Calu3 (cell line): ENCODE data around the gene KLHL20. TPM values are rescaled to one million over a fixed set of nuclear protein-coding genes. Genes with fewer than 3 reads are reported as not detected.
"Not testable (repeated sequence)": the region's sequence is repeated elsewhere in the genome, so short reads cannot be mapped to it uniquely, and the experiment has no call there.

ENCODE experiments used
- BruUV-seq: library from RNA; stranded (reverse); fragments of 400-500 nt; replicated peaks from 2 replicates; lab custom pipeline; 2021; lab: Mats Ljungman, UMichigan
- CTCF ChIA-PET: fragments of 300-600 bp; sonication (Branson Sonifier 250); formaldehyde crosslinking; loops from one replicate; lab custom pipeline; 2022; ENCODE audit warnings: antibody characterized with exemption; lab: Charles Lee
- DNase-seq: peaks from one replicate; pipeline ENCODE4 v3.0.0; 2022
- H3K27ac Mint-ChIP-seq: one replicate; pipeline ENCODE4 v1.8.0; 2022; ENCODE audit warnings: mixed read lengths; ENCODE audit not compliant: unreplicated experiment
- H3K27me3 Mint-ChIP-seq: one replicate; pipeline ENCODE4 v1.8.0; 2022; ENCODE audit warnings: mixed read lengths; ENCODE audit not compliant: unreplicated experiment
- H3K36me3 Mint-ChIP-seq: one replicate; pipeline ENCODE4 v1.8.0; 2022; ENCODE audit warnings: mild to moderate bottlenecking, moderate library complexity, mixed read lengths; ENCODE audit not compliant: insufficient read depth, unreplicated experiment
- H3K4me1 Mint-ChIP-seq: one replicate; pipeline ENCODE4 v1.8.0; 2022; ENCODE audit warnings: mild to moderate bottlenecking, low read depth, mixed read lengths; ENCODE audit not compliant: unreplicated experiment
- H3K4me3 Mint-ChIP-seq: one replicate; pipeline ENCODE4 v1.8.0; 2022; ENCODE audit warnings: mild to moderate bottlenecking, low read depth, moderate library complexity, mixed read lengths; ENCODE audit not compliant: unreplicated experiment
- H3K9me3 Mint-ChIP-seq: one replicate; pipeline ENCODE4 v1.8.0; 2022; ENCODE audit warnings: low read depth, mixed read lengths; ENCODE audit not compliant: unreplicated experiment
- intact Hi-C: fragments of 100-400 bp; cut with micrococcal nuclease; formaldehyde crosslinking; loops from one replicate; pipeline ENCODE4 v1.10.0; 2022; ENCODE audit not compliant: unreplicated experiment
- total RNA-seq: library from RNA; stranded (reverse); gene quantifications from 2 replicates; pipeline ENCODE4 v1.2.3, GENCODE V29; 2022
- TF ChIP-seq, protein P1 (sequence below): fragments of 200-600 bp; IDR thresholded peaks from one replicate; pipeline ENCODE4 v1.8.0; 2022; ENCODE audit warnings: antibody characterized with exemption; ENCODE audit not compliant: unreplicated experiment

KLHL20 gene
- total RNA-seq, 1 experiment from 2014 or later, result 22.2 TPM

DNA sequence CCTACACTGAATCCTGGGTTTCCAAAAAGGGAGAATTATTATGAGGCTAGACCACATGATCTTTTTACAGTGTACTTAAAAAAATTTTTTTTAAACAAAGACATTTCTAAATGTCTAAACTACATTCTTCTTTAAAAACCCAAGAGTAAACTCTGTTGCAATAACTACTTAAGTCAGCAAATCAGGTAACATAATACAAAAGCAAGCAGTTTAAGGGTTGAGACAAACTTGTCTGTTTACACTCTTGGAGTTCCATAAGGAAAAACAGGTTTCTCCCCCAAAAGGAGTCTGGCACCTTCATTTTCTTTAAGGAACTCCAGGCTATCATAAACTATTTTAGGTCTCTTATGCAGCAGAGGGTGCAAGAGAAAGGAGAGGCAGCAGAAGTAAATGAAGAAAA lies 32.6 kb upstream of the KLHL20 start:
- CTCF ChIA-PET, result interaction anchor here (0.6 to 1.0 kb wide), 3 partner anchors 17 to 33 kb away, joined by 3 read pairs; partner anchors contain the start of gene KLHL20
- no peak overlapping the region for H3K27ac Mint-ChIP-seq
- intact Hi-C loops, result no loop called here

DNA sequence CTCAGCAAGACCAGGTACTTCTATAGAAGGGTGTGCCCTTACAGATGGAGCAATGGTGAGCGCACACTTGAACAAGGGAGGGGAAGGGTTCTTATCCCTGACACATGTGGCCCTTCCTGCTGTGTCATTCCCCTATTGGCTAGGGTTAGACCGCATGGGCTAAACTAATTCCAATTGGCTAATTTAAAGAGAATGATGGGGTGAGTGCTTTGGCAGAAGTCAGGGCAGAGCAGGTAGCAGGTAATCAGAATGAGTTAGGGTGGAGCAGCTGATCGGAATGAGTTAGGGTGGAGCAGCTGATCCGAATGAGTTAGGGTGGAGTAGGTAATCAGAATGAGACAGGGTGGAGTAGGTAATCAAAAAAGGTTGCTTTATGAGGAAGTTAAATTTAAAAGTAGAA lies 30.9 kb upstream of the KLHL20 start:
- H3K27ac Mint-ChIP-seq, intact Hi-C loops, H3K4me3 Mint-ChIP-seq, H3K9me3 Mint-ChIP-seq, CTCF ChIA-PET, H3K36me3 Mint-ChIP-seq, DNase-seq, H3K4me1 Mint-ChIP-seq, BruUV-seq: not testable (repeated sequence)
- peaks cover 12% of the 10 kb centered on the region for H3K27me3 Mint-ChIP-seq

More for the DNA sequence above, 32.6 kb upstream of the KLHL20 start:
- H3K27me3 Mint-ChIP-seq, result no peaks in the 10 kb centered on the region
- no peaks in the 10 kb centered on the region for H3K36me3 Mint-ChIP-seq
- no peaks in the 10 kb centered on the region for H3K9me3 Mint-ChIP-seq
- DNase-seq, result no peak
- TF ChIP-seq, protein P1, sequence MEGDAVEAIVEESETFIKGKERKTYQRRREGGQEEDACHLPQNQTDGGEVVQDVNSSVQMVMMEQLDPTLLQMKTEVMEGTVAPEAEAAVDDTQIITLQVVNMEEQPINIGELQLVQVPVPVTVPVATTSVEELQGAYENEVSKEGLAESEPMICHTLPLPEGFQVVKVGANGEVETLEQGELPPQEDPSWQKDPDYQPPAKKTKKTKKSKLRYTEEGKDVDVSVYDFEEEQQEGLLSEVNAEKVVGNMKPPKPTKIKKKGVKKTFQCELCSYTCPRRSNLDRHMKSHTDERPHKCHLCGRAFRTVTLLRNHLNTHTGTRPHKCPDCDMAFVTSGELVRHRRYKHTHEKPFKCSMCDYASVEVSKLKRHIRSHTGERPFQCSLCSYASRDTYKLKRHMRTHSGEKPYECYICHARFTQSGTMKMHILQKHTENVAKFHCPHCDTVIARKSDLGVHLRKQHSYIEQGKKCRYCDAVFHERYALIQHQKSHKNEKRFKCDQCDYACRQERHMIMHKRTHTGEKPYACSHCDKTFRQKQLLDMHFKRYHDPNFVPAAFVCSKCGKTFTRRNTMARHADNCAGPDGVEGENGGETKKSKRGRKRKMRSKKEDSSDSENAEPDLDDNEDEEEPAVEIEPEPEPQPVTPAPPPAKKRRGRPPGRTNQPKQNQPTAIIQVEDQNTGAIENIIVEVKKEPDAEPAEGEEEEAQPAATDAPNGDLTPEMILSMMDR, result no peak
- no TSS peak for BruUV-seq
- H3K4me1 Mint-ChIP-seq, result peaks cover 8% of the 10 kb centered on the region
- H3K4me3 Mint-ChIP-seq, result no peak overlapping the region

DNA sequence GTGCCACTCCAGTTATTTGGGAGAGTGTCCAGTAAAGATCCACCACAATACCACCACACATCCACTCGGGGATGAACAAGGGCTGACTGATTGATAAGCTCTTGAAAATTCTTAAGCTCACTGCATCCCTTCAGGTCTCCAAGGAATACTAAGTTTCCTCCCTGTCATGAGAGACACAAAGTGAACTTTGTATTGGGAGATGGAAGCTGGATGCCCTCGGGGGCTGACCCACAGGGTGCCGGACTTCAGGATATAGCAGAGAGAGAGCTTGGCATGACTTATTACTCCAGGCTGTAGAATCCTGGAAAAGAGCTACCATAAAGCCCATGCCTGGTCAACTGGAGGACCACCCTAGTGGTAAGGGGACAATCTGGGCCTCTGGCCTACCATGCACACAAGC lies 29.7 kb upstream of the KLHL20 start:
- H3K27ac Mint-ChIP-seq, intact Hi-C loops, BruUV-seq, H3K4me3 Mint-ChIP-seq, CTCF ChIA-PET, DNase-seq, H3K9me3 Mint-ChIP-seq, H3K4me1 Mint-ChIP-seq, H3K36me3 Mint-ChIP-seq: not testable (repeated sequence)
- peaks cover 16% of the 10 kb centered on the region for H3K27me3 Mint-ChIP-seq

DNA sequence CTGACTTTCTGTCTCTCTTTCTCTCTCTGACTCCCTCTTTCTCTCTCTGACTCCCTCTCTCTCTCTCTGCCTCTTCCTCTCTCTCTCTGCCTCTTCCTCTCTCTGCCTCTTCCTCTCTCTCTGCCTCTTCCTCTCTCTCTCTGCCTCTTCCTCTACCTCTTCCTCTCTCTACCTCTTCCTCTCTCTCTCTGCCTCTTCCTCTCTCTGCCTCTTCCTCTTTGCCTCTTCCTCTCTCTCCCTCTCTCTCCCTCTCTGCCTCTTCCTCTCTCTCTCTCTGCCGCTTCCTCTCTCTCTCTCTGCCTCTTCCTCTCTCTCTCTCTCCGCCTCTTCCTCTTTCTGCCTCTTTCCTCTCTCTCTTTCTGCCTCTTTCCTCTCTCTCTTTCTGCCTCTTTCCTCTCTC lies 26.5 kb upstream of the KLHL20 start:
- no peaks in the 10 kb centered on the region for H3K9me3 Mint-ChIP-seq
- peaks cover 8% of the 10 kb centered on the region for H3K4me1 Mint-ChIP-seq
- peaks cover 16% of the 10 kb centered on the region for H3K27me3 Mint-ChIP-seq
- CTCF ChIA-PET, result no interaction called here
- H3K27ac Mint-ChIP-seq, result no peak overlapping the region
- no TSS peak for BruUV-seq
- H3K36me3 Mint-ChIP-seq, result no peaks in the 10 kb centered on the region
- intact Hi-C loops, result no loop called here
- DNase-seq, result no peak
- TF ChIP-seq, protein P1, result no peak
- no peak overlapping the region for H3K4me3 Mint-ChIP-seq

DNA sequence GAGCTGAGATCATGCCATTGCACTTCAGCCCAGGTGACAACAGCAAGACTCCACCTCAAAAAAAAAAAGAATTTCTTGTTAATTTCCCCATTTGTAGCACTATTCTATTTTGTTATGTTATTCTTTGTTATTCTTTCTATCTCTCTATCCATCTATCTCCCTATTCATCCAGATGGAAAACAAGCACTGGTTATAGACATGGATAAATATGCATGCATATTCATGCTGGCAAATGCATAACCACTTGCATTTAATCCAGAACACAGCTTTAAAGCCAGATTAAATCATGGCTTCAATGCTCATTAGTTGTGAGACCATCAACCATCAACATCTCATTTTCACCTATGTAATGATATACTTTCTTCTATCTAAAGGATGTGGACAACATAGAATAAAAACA lies 21.5 kb upstream of the KLHL20 start:
- Mint-ChIP-seq H3K4me1 (no peaks in the 10 kb centered on the region), H3K36me3 (no peaks in the 10 kb centered on the region), H3K27me3 (peaks cover 39% of the 10 kb centered on the region), H3K27ac (no peak overlapping the region), H3K9me3 (peaks cover 2% of the 10 kb centered on the region), H3K4me3 (no peak overlapping the region)
- CTCF ChIA-PET, result interaction anchor here (0.5 kb wide), 1 partner anchor 683 kb away, joined by 3 read pairs; no protein-coding TSS in a partner anchor
- BruUV-seq, result no TSS peak
- no peak for DNase-seq
- intact Hi-C loops, result no loop called here
- TF ChIP-seq, protein P1, result no peak

DNA sequence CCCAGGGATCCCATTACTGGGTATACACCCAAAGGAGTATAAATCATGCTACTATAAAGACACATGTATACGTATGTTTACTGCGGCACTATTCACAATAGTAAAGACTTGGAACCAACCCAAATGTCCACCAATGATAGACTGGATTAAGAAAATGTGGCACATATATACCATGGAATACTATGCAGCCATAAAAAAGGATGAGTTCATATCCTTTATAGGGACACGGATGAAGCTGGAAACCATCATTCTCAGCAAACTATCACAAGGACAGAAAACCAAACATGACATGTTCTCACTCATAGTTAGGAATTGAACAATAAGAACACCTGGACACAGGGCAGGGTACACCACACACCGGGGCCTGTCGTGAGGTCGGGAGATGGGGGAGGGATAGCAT lies 13.5 kb upstream of the KLHL20 start:
- H3K9me3 Mint-ChIP-seq, H3K4me1 Mint-ChIP-seq, DNase-seq, H3K4me3 Mint-ChIP-seq, CTCF ChIA-PET, BruUV-seq, H3K27ac Mint-ChIP-seq, intact Hi-C loops, H3K36me3 Mint-ChIP-seq: not testable (repeated sequence)
- peaks cover 46% of the 10 kb centered on the region for H3K27me3 Mint-ChIP-seq
